SH-SY5Y (cell line): ENCODE measurements around the gene CDK16.

ENCODE experiments used
- GATA2 ChIP-seq: IDR thresholded peaks from 2 replicates; pipeline ENCODE4 v1.6.1; 2011; ENCODE audit warnings: mild to moderate bottlenecking, low read depth, low read length
- GATA3 ChIP-seq: IDR thresholded peaks from 2 replicates; pipeline ENCODE4 v1.6.1; 2011; ENCODE audit warnings: low read depth, mild to moderate bottlenecking, low read length, moderate library complexity

DNA sequence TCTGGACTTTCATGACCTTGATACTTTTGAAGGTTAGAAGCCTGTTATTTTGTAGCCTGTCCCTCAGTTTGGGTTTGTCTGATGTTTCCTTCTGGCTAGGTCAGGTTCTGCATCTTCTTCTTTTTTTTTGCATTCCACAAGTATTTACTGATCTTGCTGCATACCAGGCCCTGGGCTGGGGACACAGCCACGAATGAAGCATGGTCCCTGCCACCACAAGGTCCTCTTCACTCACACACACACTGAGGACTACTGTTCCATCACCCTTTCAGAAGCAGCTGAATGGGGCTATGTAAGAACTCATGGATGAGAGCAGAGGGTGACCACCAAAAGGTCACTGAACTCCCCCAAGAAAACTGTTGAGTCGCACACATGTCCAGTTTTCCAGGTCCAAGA lies 53.5 kb downstream of the CDK16 start:
- TF ChIP-seq GATA3 (no peak), GATA2 (no peak)
